GM23248 (cell line): Measurements from ENCODE around the gene SIPA1.

Experiments
- EZH2 ChIP-seq: fragments of 200-600 bp; sonication (generic); IDR thresholded peaks from 2 replicates; pipeline ENCODE4 v1.6.1; 2018; ENCODE audit warnings: antibody characterized with exemption, mild to moderate bottlenecking; ENCODE audit not compliant: insufficient read depth, poor library complexity, severe bottlenecking
- EZH2phosphoT487 ChIP-seq: fragments of 200-600 bp; sonication (generic); IDR thresholded peaks from 2 replicates; pipeline ENCODE4 v1.6.1; 2018; ENCODE audit warnings: antibody characterized with exemption, moderate library complexity, mild to moderate bottlenecking, low read depth; ENCODE audit not compliant: insufficient read depth

DNA sequence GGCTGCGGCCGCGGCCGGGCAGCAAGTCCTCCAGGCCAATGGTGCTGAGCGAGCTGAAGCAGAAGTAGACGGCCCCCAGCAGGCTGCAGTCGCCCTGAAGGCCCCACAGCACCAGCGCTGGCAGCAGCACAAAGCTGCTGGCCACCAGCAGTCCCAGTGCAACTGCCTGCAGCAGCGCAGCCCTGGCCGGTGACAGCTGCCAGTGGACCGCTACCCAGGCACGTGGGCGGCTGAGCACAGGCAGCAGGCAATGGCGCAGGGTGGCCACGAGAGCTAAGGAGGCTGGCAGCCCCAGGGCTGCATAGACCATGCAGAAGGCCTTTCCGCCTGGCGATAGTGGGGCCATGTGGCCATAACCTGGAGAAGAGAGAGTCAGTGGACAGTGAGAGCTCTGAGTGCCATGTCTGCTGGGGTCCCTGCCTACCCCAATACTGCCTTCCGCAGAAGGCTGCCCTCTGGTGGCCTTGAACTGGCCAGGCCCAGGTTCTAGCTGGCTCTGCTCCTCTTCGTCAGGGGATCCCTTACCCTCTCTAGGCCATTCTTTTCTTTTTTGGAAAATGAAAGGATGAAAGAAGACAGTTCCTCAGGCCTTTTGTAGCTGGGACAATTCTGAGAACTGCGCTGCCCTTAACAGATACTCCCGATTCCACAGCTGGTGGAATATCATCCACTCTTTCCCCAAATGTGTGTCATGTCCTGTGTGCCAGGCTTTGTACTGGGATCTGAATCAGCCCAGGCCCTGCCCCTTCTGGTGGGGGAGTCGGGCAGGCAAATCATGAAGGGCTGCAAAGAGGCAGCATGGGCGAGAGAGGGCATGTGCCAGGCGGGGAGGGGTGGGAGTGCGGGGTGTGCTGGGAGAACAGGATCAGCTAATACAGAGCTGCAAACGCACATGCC is 44.1 kb upstream of the SIPA1 start:
- no peak for TF ChIP-seq EZH2
- TF ChIP-seq EZH2phosphoT487 = no peak
